Caco-2 (cell line): ENCODE data around the gene PUDP. TPM values are rescaled to one million over a fixed set of nuclear protein-coding genes. Genes with fewer than 3 reads are reported as not detected.

Experiments
- BruUV-seq: library from RNA; stranded (reverse); fragments of 400-500 nt; replicated peaks from 2 replicates; lab custom pipeline; 2021; lab: Mats Ljungman, UMichigan
- CTCF ChIA-PET: fragments of 300-600 bp; sonication (Branson Sonifier 250); formaldehyde crosslinking; loops from one replicate; lab custom pipeline; 2022; ENCODE audit warnings: antibody characterized with exemption; lab: Charles Lee
- POLR2A ChIA-PET: fragments of 300-600 bp; sonication (Branson Sonifier 250); formaldehyde crosslinking; loops from one replicate; lab custom pipeline; 2022; ENCODE audit warnings: antibody characterized with exemption; lab: Charles Lee
- DNase-seq, 2 experiments: peaks; one replicate each; pipeline versions ENCODE4 v3.0.0 to v3.0.0-alpha.2; 2020 to 2022
- H3K27me3 ChIP-seq: replicated peaks from 2 replicates; pipeline ENCODE4 v1.6.0; 2011; ENCODE audit warnings: low read length; ENCODE audit not compliant: control insufficient read depth, insufficient read depth
- H3K36me3 ChIP-seq: 2 replicates; pipeline ENCODE4 v1.5.1; 2011; ENCODE audit warnings: low read length; ENCODE audit not compliant: control insufficient read depth, insufficient read depth
- H3K4me1 ChIP-seq: fragments of 250-450 bp; sonication (Bioruptor Pico); 2 replicates; pipeline ENCODE4 v1.5.1; 2020; ENCODE audit warnings: mild to moderate bottlenecking
- H3K4me3 ChIP-seq: 2 replicates; pipeline ENCODE4 v1.5.1; 2011; ENCODE audit warnings: low read depth, mild to moderate bottlenecking, control low read depth, low read length
- H3K9me3 ChIP-seq: fragments of 250-450 bp; sonication (Bioruptor Pico); 2 replicates; pipeline ENCODE4 v1.5.1; 2020; ENCODE audit warnings: mild to moderate bottlenecking, moderate library complexity
- H3K27ac Mint-ChIP-seq: one replicate; pipeline ENCODE4 v1.8.0; 2022; ENCODE audit warnings: mixed read lengths; ENCODE audit not compliant: unreplicated experiment
- H3K27me3 Mint-ChIP-seq: one replicate; pipeline ENCODE4 v1.8.0; 2022; ENCODE audit warnings: mixed read lengths; ENCODE audit not compliant: insufficient read depth, unreplicated experiment
- H3K36me3 Mint-ChIP-seq: one replicate; pipeline ENCODE4 v1.8.0; 2022; ENCODE audit warnings: mild to moderate bottlenecking, mixed read lengths; ENCODE audit not compliant: insufficient read depth, unreplicated experiment
- H3K4me1 Mint-ChIP-seq: one replicate; pipeline ENCODE4 v1.8.0; 2022; ENCODE audit warnings: low read depth, mixed read lengths; ENCODE audit not compliant: unreplicated experiment
- H3K4me3 Mint-ChIP-seq: one replicate; pipeline ENCODE4 v1.8.0; 2022; ENCODE audit warnings: mild to moderate bottlenecking, moderate library complexity, mixed read lengths; ENCODE audit not compliant: unreplicated experiment
- H3K9me3 Mint-ChIP-seq: one replicate; pipeline ENCODE4 v1.8.0; 2022; ENCODE audit warnings: mixed read lengths; ENCODE audit not compliant: unreplicated experiment
- intact Hi-C: fragments of 100-400 bp; cut with micrococcal nuclease; formaldehyde crosslinking; loops from one replicate; pipeline ENCODE4 v1.10.0; 2022; ENCODE audit not compliant: unreplicated experiment
- total RNA-seq: library from RNA; stranded (reverse); gene quantifications from 2 replicates; pipeline ENCODE4 v1.2.3, GENCODE V29; 2022
- TF ChIP-seq, protein P1 (sequence below), 2 experiments: fragments of 200-600 bp in 1 of 2; IDR thresholded peaks; 1 replicate in 1 of 2; 2 replicates in 1 of 2; pipeline versions ENCODE4 v1.5.1 to v1.8.0; 2011 to 2022; ENCODE audit warnings: antibody characterized with exemption in 1 of 2, control low read depth in 1 of 2, inconsistent platforms in 1 of 2, low read depth in 1 of 2, low read length in 1 of 2, mild to moderate bottlenecking in 1 of 2, moderate library complexity in 1 of 2; ENCODE audit not compliant: insufficient read depth in 1 of 2, severe bottlenecking in 1 of 2, unreplicated experiment in 1 of 2

PUDP gene
- total RNA-seq, 1 experiment from 2014 or later, result 57.5 TPM

DNA sequence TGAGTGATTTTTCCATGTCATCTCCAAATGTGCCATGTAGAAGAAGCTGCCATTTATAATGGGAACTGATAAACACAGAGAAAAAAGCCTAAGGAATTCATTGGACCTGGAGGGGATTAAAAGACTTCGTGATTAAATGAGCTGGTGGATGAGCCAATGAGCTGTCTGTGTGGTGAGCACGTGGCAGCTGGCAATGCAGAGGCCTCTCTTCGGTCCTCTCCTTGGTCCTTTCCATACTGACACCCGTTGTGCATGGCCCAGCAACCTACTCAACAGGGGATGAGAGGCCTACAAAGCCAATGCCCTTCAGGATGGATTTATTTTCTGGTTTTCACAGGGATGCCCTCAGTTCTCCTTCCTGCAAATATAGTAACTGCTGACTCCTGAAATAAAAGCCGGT, 88.1 kb downstream of the PUDP start:
- intact Hi-C loops, result no loop called here
- Mint-ChIP-seq H3K36me3 (peaks cover 32% of the 10 kb centered on the region), H3K27ac (no peak overlapping the region), H3K27me3 (no peaks in the 10 kb centered on the region), H3K4me1 (peaks cover 6% of the 10 kb centered on the region), H3K4me3 (no peak overlapping the region), H3K9me3 (peaks cover 9% of the 10 kb centered on the region)
- no peak for DNase-seq
- no peaks in the 10 kb centered on the region for H3K9me3 ChIP-seq
- no peaks in the 10 kb centered on the region for H3K4me1 ChIP-seq
- POLR2A ChIA-PET, result no interaction called here
- CTCF ChIA-PET, result no interaction called here
- H3K4me3 ChIP-seq, result no peak overlapping the region
- H3K36me3 ChIP-seq, result no peaks in the 10 kb centered on the region
- BruUV-seq, result no TSS peak
- no peaks in the 10 kb centered on the region for H3K27me3 ChIP-seq
- TF ChIP-seq, protein P1, sequence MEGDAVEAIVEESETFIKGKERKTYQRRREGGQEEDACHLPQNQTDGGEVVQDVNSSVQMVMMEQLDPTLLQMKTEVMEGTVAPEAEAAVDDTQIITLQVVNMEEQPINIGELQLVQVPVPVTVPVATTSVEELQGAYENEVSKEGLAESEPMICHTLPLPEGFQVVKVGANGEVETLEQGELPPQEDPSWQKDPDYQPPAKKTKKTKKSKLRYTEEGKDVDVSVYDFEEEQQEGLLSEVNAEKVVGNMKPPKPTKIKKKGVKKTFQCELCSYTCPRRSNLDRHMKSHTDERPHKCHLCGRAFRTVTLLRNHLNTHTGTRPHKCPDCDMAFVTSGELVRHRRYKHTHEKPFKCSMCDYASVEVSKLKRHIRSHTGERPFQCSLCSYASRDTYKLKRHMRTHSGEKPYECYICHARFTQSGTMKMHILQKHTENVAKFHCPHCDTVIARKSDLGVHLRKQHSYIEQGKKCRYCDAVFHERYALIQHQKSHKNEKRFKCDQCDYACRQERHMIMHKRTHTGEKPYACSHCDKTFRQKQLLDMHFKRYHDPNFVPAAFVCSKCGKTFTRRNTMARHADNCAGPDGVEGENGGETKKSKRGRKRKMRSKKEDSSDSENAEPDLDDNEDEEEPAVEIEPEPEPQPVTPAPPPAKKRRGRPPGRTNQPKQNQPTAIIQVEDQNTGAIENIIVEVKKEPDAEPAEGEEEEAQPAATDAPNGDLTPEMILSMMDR (IDR thresholded peaks at IDR 0.05; ENCODE audit: insufficient read depth in 1 of 2, low read depth in 1 of 2, low read length in 1 of 2, severe bottlenecking in 1 of 2, unreplicated experiment in 1 of 2), result no peak

DNA sequence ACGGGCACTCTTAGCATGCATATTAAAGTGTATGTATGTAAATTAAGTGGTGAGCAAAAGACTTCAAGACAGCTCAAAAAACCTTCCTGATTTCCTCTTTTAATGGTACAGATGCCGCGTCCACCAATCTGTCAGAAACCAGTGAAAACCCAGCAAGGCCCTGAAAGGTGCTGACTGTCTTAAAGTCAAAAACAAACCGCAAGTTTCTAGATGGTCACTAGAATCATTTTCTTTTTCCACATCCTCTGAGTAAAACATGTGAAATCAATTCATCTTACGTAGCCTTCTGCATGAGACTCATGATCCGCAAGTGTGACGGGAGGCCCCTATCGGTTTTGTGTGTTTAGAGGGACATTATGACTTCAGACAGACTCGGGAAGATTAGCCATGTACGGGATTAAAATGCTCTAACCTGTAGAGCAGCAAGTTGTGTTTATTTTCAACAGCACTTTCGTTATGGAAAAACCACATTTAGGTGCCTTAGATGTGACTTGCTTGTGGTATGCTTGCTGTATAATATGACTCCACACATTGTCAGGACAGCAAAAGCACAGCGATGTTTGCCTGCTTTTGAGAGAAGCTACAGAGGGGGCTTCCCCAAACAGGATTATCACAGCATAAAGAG, 88.6 kb downstream of the PUDP start:
- Mint-ChIP-seq H3K36me3 (peaks cover 32% of the 10 kb centered on the region), H3K4me1 (peaks cover 6% of the 10 kb centered on the region), H3K27me3 (no peaks in the 10 kb centered on the region), H3K9me3 (peaks cover 9% of the 10 kb centered on the region), H3K27ac (no peak overlapping the region), H3K4me3 (no peak overlapping the region)
- DNase-seq, result no peak
- ChIA-PET CTCF (no interaction called here), POLR2A (no interaction called here)
- no peaks in the 10 kb centered on the region for H3K9me3 ChIP-seq
- no peaks in the 10 kb centered on the region for H3K27me3 ChIP-seq
- H3K36me3 ChIP-seq, result no peaks in the 10 kb centered on the region
- BruUV-seq, result no TSS peak
- intact Hi-C loops, result no loop called here
- H3K4me1 ChIP-seq, result no peaks in the 10 kb centered on the region
- H3K4me3 ChIP-seq, result no peak overlapping the region
- TF ChIP-seq, protein P1 (IDR thresholded peaks at IDR 0.05; ENCODE audit: insufficient read depth in 1 of 2, low read depth in 1 of 2, low read length in 1 of 2, severe bottlenecking in 1 of 2, unreplicated experiment in 1 of 2), result no peak

DNA sequence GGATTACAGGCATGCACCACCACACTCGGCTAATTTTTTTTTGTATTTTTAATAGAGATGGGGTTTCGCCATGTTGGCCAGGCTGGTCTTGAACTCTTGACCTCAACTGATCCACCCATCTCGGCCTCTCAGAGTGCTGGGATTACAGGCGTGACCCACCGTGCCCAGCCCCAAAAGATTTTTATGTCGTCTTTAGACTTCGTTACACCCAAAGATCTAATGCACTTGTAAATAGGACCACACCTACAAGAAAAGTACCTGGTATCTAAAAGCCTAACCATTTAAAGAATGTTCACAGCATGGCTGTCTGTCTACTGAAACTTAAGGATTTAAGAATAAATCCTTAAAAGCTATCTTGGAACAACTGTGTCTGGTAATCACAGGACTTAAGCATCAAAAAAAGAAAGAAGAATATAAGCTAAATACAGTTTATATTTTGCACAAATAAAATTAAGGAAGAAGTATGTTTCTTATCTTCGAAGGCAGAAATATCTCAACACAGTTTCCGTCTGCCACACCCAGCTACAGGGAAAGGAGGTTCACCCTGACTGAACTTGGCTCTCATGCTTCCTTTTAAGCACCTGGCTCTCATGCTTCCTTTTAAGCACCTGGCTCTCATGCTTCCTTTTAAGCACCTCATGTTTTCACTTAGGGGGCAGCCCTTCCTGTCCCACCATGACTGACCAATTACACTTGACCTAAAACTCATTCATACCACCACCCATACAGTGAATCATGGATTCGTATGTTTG, 92.4 kb downstream of the PUDP start:
- Mint-ChIP-seq H3K4me3 (no peak overlapping the region), H3K27ac (no peak overlapping the region), H3K4me1 (no peaks in the 10 kb centered on the region), H3K9me3 (no peaks in the 10 kb centered on the region), H3K36me3 (peaks cover 38% of the 10 kb centered on the region), H3K27me3 (no peaks in the 10 kb centered on the region)
- ChIA-PET CTCF (no interaction called here), POLR2A (no interaction called here)
- TF ChIP-seq, protein P1 (IDR thresholded peaks at IDR 0.05; ENCODE audit: insufficient read depth in 1 of 2, low read depth in 1 of 2, low read length in 1 of 2, severe bottlenecking in 1 of 2, unreplicated experiment in 1 of 2), result no peak
- DNase-seq, result no peak
- intact Hi-C loops, result no loop called here
- Histone ChIP-seq H3K9me3 (no peaks in the 10 kb centered on the region), H3K4me1 (no peaks in the 10 kb centered on the region), H3K36me3 (no peaks in the 10 kb centered on the region), H3K4me3 (no peak overlapping the region), H3K27me3 (no peaks in the 10 kb centered on the region)
- no TSS peak for BruUV-seq
